Activated CD4-positive, alpha-beta T cell treated with anti-CD3 and anti-CD28 coated beads, Interleukin-2, amount 50 U/mL, for 24 hours (primary cell): Measurements from ENCODE around the gene DPCD.
"Not testable (repeated sequence)": the region's sequence is repeated elsewhere in the genome, so short reads cannot be mapped to it uniquely, and the experiment has no call there.

Source experiments
- DNase-seq, 2 donors: peaks; one replicate each; pipeline ENCODE4 v3.0.0-alpha.2; 2020; ENCODE audit warnings: low read depth in 1 of 2, low spot score in 1 of 2

Gene DPCD

GRCh38 chr10:101580486-101581399 is 7.4 kb upstream of the DPCD start:
- no peak for DNase-seq

GRCh38 chr10:101585841-101586240 is 2.3 kb upstream of the DPCD start:
- no peak for DNase-seq

GRCh38 chr10:101588879-101589278 is 758 bp downstream of the DPCD start:
- DNase-seq = no peak

GRCh38 chr10:101593331-101593730 is 5.2 kb downstream of the DPCD start:
- DNase-seq = not testable (repeated sequence)

- no peak for DNase-seq
Measured at GRCh38 chr10:101595591-101596433, 7.7 kb downstream of the DPCD start.

- DNase-seq = no peak
Measured at GRCh38 chr10:101597091-101597900, 9.2 kb downstream of the DPCD start.

GRCh38 chr10:101601541-101601940 is 13.4 kb downstream of the DPCD start:
- no peak for DNase-seq

- DNase-seq = peak; percentile 44 to 52
Measured at GRCh38 chr10:101602761-101603398, 14.8 kb downstream of the DPCD start.

GRCh38 chr10:101607124-101607523 is 19.0 kb downstream of the DPCD start:
- no peak for DNase-seq

GRCh38 chr10:101609481-101609880 is 21.4 kb downstream of the DPCD start:
- DNase-seq = no peak

- no peak for DNase-seq
Measured at GRCh38 chr10:101611096-101611905, 23.2 kb downstream of the DPCD start.

GRCh38 chr10:101612086-101612485 is 24.0 kb downstream of the DPCD start:
- no peak for DNase-seq

- DNase-seq = no peak
Measured at GRCh38 chr10:101612872-101613271, 24.8 kb downstream of the DPCD start.

- no peak for DNase-seq
Measured at GRCh38 chr10:101613646-101614045, 25.5 kb downstream of the DPCD start.

GRCh38 chr10:101614663-101615524 is 26.8 kb downstream of the DPCD start:
- no peak for DNase-seq

- DNase-seq = no peak
Measured at GRCh38 chr10:101615525-101616116, 27.5 kb downstream of the DPCD start.

GRCh38 chr10:101616415-101617101 is 28.4 kb downstream of the DPCD start:
- no peak for DNase-seq
